GM19193 (cell line): Measurements from ENCODE around the gene HLA-DQA2.

Experiments
- POLR2A ChIP-seq: IDR thresholded peaks from 4 replicates; pipeline ENCODE4 v1.6.1; 2011; ENCODE audit not compliant: insufficient read depth, insufficient read length; ENCODE audit errors: extremely low read depth

Gene HLA-DQA2

GRCh38 chr6:32763421-32763820 is 22.2 kb downstream of the HLA-DQA2 start, which contains the start of gene HLA-DQB2:
Gene HLA-DQB2 (minus strand): TSS chr6:32763532. CDS start chr6:32763470, 62 bp downstream.
- no peak for TF ChIP-seq POLR2A

GRCh38 chr6:32764048-32764447 is 22.9 kb downstream of the HLA-DQA2 start:
- TF ChIP-seq POLR2A = no peak

- TF ChIP-seq POLR2A = no peak
Measured at GRCh38 chr6:32772656-32773055, 31.5 kb downstream of the HLA-DQA2 start.

- no peak for TF ChIP-seq POLR2A
Measured at GRCh38 chr6:32774426-32774825, 33.2 kb downstream of the HLA-DQA2 start.

GRCh38 chr6:32775071-32775470 is 33.9 kb downstream of the HLA-DQA2 start:
- TF ChIP-seq POLR2A = no peak

- TF ChIP-seq POLR2A = no peak
Measured at GRCh38 chr6:32779036-32779435, 37.8 kb downstream of the HLA-DQA2 start.

GRCh38 chr6:32785781-32786533 is 44.8 kb downstream of the HLA-DQA2 start:
- TF ChIP-seq POLR2A = no peak

GRCh38 chr6:32790306-32790705 is 49.1 kb downstream of the HLA-DQA2 start:
- TF ChIP-seq POLR2A = no peak

GRCh38 chr6:32792901-32793435 is 51.8 kb downstream of the HLA-DQA2 start:
- no peak for TF ChIP-seq POLR2A

- no peak for TF ChIP-seq POLR2A
Measured at GRCh38 chr6:32794510-32794909, 53.3 kb downstream of the HLA-DQA2 start.
